IMR-90 (cell line): ENCODE results near the gene ACVR2B. TPM values are rescaled to one million over a fixed set of nuclear protein-coding genes. Genes with fewer than 3 reads are reported as not detected.

ENCODE experiments used
- ATAC-seq: fragments of 200-7000 bp; cut with Tn5 transposase; 2 replicates; pipeline ENCODE4 v1.9.1; 2020; ENCODE audit warnings: low read depth, mild to moderate bottlenecking, moderate library complexity
- BruUV-seq: library from RNA; stranded (reverse); fragments of 400-500 nt; replicated peaks from 2 replicates; lab custom pipeline; 2021; lab: Mats Ljungman, UMichigan
- CTCF ChIA-PET: fragments of 300-600 bp; formaldehyde crosslinking; extraction: SDS; loops from one replicate; lab custom pipeline; 2021; ENCODE audit warnings: antibody characterized with exemption; lab: Yijun Ruan, JAX
- POLR2A ChIA-PET: fragments of 300-600 bp; sonication (Branson Sonifier 250); formaldehyde crosslinking; loops from one replicate; lab custom pipeline; 2022; ENCODE audit warnings: antibody characterized with exemption; ENCODE audit not compliant: unreplicated experiment; lab: Charles Lee
- DNase-seq: peaks from one replicate; pipeline ENCODE4 v3.0.0; 2013
- H2AFZ ChIP-seq: replicated peaks from 2 replicates; pipeline ENCODE3; 2013; ENCODE audit warnings: low read length, mild to moderate bottlenecking; ENCODE audit not compliant: poor library complexity
- H2AK5ac ChIP-seq: 2 replicates; pipeline ENCODE4 v1.6.1; 2013; ENCODE audit warnings: low read depth, low read length, inconsistent platforms
- H2AK9ac ChIP-seq: replicated peaks from 2 replicates; pipeline ENCODE3; 2013; ENCODE audit warnings: mild to moderate bottlenecking, low read depth, low read length, moderate library complexity; ENCODE audit not compliant: poor library complexity
- H2BK120ac ChIP-seq: 2 replicates; pipeline ENCODE4 v1.6.1; 2013; ENCODE audit warnings: low read depth, low read length, inconsistent platforms
- H2BK15ac ChIP-seq: 3 replicates; pipeline ENCODE4 v1.6.1; 2013; ENCODE audit warnings: low read depth, low read length, inconsistent platforms
- H2BK20ac ChIP-seq: 2 replicates; pipeline ENCODE4 v1.6.1; 2013; ENCODE audit warnings: low read depth, mild to moderate bottlenecking, inconsistent platforms, low read length, moderate library complexity
- H2BK5ac ChIP-seq: 2 replicates; pipeline ENCODE4 v1.6.1; 2013; ENCODE audit warnings: mild to moderate bottlenecking, low read depth, low read length, inconsistent platforms; ENCODE audit not compliant: poor library complexity, severe bottlenecking
- H3K14ac ChIP-seq: replicated peaks from 2 replicates; pipeline ENCODE4 v1.6.1; 2013; ENCODE audit warnings: low read depth, low read length, inconsistent platforms
- H3K18ac ChIP-seq: 2 replicates; pipeline ENCODE4 v1.6.1; 2013; ENCODE audit warnings: low read depth, low read length, control low read depth
- H3K23ac ChIP-seq: 2 replicates; pipeline ENCODE4 v1.6.1; 2013; ENCODE audit warnings: low read depth, low read length, inconsistent platforms
- H3K27ac ChIP-seq: 2 replicates; pipeline ENCODE4 v1.5.1; 2013; ENCODE audit warnings: mild to moderate bottlenecking, control low read depth, low read length; ENCODE audit not compliant: insufficient read depth
- H3K27me3 ChIP-seq: 2 replicates; pipeline ENCODE4 v1.6.1; 2013; ENCODE audit warnings: low read length; ENCODE audit not compliant: control insufficient read depth, insufficient read depth
- H3K36me3 ChIP-seq: 2 replicates; pipeline ENCODE4 v1.6.1; 2013; ENCODE audit warnings: low read length, mixed read lengths; ENCODE audit not compliant: control insufficient read depth, insufficient read depth
- H3K4ac ChIP-seq: 2 replicates; pipeline ENCODE4 v1.6.1; 2013; ENCODE audit warnings: low read depth, low read length, inconsistent platforms
- H3K4me1 ChIP-seq: 2 replicates; pipeline ENCODE4 v1.6.1; 2013; ENCODE audit warnings: low read length, mixed read lengths; ENCODE audit not compliant: control insufficient read depth, insufficient read depth
- H3K4me2 ChIP-seq: 2 replicates; pipeline ENCODE4 v1.6.1; 2013; ENCODE audit warnings: low read depth, mild to moderate bottlenecking, control low read depth, low read length, moderate library complexity
- H3K4me3 ChIP-seq: 2 replicates; pipeline ENCODE4 v1.5.1; 2013; ENCODE audit warnings: low read depth, mild to moderate bottlenecking, control low read depth, low read length, moderate library complexity; ENCODE audit not compliant: insufficient read depth
- H3K56ac ChIP-seq: 2 replicates; pipeline ENCODE4 v1.6.1; 2013; ENCODE audit warnings: low read length, inconsistent platforms; ENCODE audit not compliant: insufficient read depth; ENCODE audit errors: extremely low read depth
- H3K79me1 ChIP-seq, 2 experiments: 2 replicates each; pipeline ENCODE4 v1.6.1; 2013; ENCODE audit warnings: low read length in 2 of 2, inconsistent platforms in 1 of 2, low read depth in 1 of 2
- H3K9ac ChIP-seq: 2 replicates; pipeline ENCODE4 v1.6.1; 2013; ENCODE audit warnings: low read depth, low read length, control low read depth
- H3K9me1 ChIP-seq: 2 replicates; pipeline ENCODE4 v1.6.1; 2013; ENCODE audit warnings: low read length, inconsistent platforms; ENCODE audit not compliant: insufficient read depth
- H3K9me3 ChIP-seq: 2 replicates; pipeline ENCODE4 v1.6.1; 2013; ENCODE audit warnings: low read length; ENCODE audit not compliant: control insufficient read depth, insufficient read depth
- H4K20me1 ChIP-seq: 2 replicates; pipeline ENCODE4 v1.6.1; 2013; ENCODE audit warnings: low read length, inconsistent platforms; ENCODE audit not compliant: insufficient read depth
- H4K5ac ChIP-seq: 2 replicates; pipeline ENCODE4 v1.6.1; 2013; ENCODE audit warnings: mild to moderate bottlenecking, low read depth, low read length, control low read depth
- H4K8ac ChIP-seq, 2 experiments: 2 replicates each; pipeline ENCODE4 v1.6.1; 2013; ENCODE audit warnings: low read depth in 2 of 2, low read length in 2 of 2, control low read depth in 1 of 2, inconsistent platforms in 1 of 2
- H4K91ac ChIP-seq: 2 replicates; pipeline ENCODE4 v1.6.1; 2013; ENCODE audit warnings: low read depth, low read length, inconsistent platforms; ENCODE audit not compliant: insufficient read depth
- CEBPB ChIP-seq: IDR thresholded peaks from 2 replicates; pipeline ENCODE4 v1.6.1; 2012; ENCODE audit warnings: low read depth, low read length, improper control_type of control experiment
- CHD1 ChIP-seq: IDR thresholded peaks from 2 replicates; pipeline ENCODE4 v1.6.1; 2012; ENCODE audit warnings: low read depth, low read length, improper control_type of control experiment
- CTCF ChIP-seq: conservative IDR thresholded peaks from 2 replicates; pipeline ENCODE4 v1.5.1; 2012; ENCODE audit warnings: mild to moderate bottlenecking, low read depth, low read length, improper control_type of control experiment
- ELK1 ChIP-seq: fragments of 150-350 bp; IDR thresholded peaks from 2 replicates; pipeline ENCODE4 v1.6.1; 2016; ENCODE audit warnings: low read depth, mild to moderate bottlenecking, low read length, moderate library complexity, borderline replicate concordance
- MAFK ChIP-seq: IDR thresholded peaks from 2 replicates; pipeline ENCODE4 v1.6.1; 2012; ENCODE audit warnings: low read depth, low read length, improper control_type of control experiment
- NFE2L2 ChIP-seq: fragments of 150-350 bp; IDR thresholded peaks from 2 replicates; pipeline ENCODE4 v1.6.1; 2016; ENCODE audit warnings: low read depth, mild to moderate bottlenecking, low read length
- RAD21 ChIP-seq: IDR thresholded peaks from 2 replicates; pipeline ENCODE4 v1.6.1; 2012; ENCODE audit warnings: low read length, improper control_type of control experiment
- RCOR1 ChIP-seq: IDR thresholded peaks from 2 replicates; pipeline ENCODE4 v1.6.1; 2012; ENCODE audit warnings: mild to moderate bottlenecking, low read length, improper control_type of control experiment; ENCODE audit not compliant: insufficient replicate concordance
- RFX5 ChIP-seq: IDR thresholded peaks from 2 replicates; pipeline ENCODE4 v1.8.0; 2012; ENCODE audit warnings: low read depth, mild to moderate bottlenecking, low read length, moderate library complexity
- SMC3 ChIP-seq: fragments of 150-350 bp; IDR thresholded peaks from 2 replicates; pipeline ENCODE4 v1.6.1; 2016; ENCODE audit warnings: low read depth, mild to moderate bottlenecking, antibody characterized with exemption, low read length, moderate library complexity
- WGBS, 2 experiments: methylation state at CpG; one replicate each; pipeline versions ENCODE4 v1.1.5 to v1.1.7; 2013; ENCODE audit warnings: missing lambda C conversion rate in 2 of 2; ENCODE audit not compliant: insufficient read length in 1 of 2; ENCODE audit errors: extremely low coverage in 2 of 2; 5-methylcytosine and 5-hydroxymethylcytosine counted together
- dilution Hi-C: fragments of 300-500 bp; cut with HindIII; formaldehyde crosslinking; loops from one replicate; pipeline ENCODE4 v1.14.3; 2018; ENCODE audit warnings: low sequenced_read_pairs; ENCODE audit not compliant: unreplicated experiment
- in situ Hi-C: fragments of 300-500 bp; cut with MboI; formaldehyde crosslinking; loops from 3 replicates; pipeline ENCODE4 v1.14.3; 2019; ENCODE audit warnings: low sequenced_read_pairs, inconsistent platforms, mixed read lengths
- intact Hi-C: fragments of 100-400 bp; cut with micrococcal nuclease; formaldehyde crosslinking; loops from 2 replicates; pipeline ENCODE4 v1.10.0; 2022
- polyA plus RNA-seq, 3 experiments: library from polyadenylated mRNA; depleted of rRNA; stranded (reverse); fragments of >200 nt; gene quantifications; 2 replicates each; pipeline ENCODE4 v1.2.3, GENCODE V29; 2012; ENCODE audit warnings: low replicate concordance in 1 of 3
- total RNA-seq: library from RNA; depleted of rRNA; stranded (reverse); fragments of >200 nt; gene quantifications from 2 replicates; pipeline ENCODE4 v1.2.3, GENCODE V29; 2012

ACVR2B gene
- total and polyA plus RNA-seq, 2 of the 4 experiments (the other 2 are of a cell fraction), result 0.60 to 1.3 TPM

GRCh38 chr3:38533285-38533976 is 79.7 kb downstream of the ACVR2B start:
- Histone ChIP-seq H2BK120ac (no peak overlapping the region), H2AK5ac (no peak overlapping the region), H4K91ac (no peak overlapping the region), H3K4me1 (no peaks in the 10 kb centered on the region), H3K23ac (no peak overlapping the region), H3K36me3 (peaks cover 3% of the 10 kb centered on the region), H3K14ac (no peak overlapping the region), H2BK20ac (no peak overlapping the region), H4K8ac (no peak overlapping the region), H2BK15ac (no peak overlapping the region), H3K9me3 (no peaks in the 10 kb centered on the region), H2BK5ac (no peak overlapping the region), H3K4ac (no peak overlapping the region), H3K79me1 (peaks cover 0 to 2% of the 10 kb centered on the region in 2 experiments; a peak in 2 of 4 replicates), H3K4me2 (no peak overlapping the region), H2AK9ac (no peak overlapping the region), H3K4me3 (no peak overlapping the region), H2AFZ (no peak overlapping the region), H3K18ac (no peak overlapping the region), H3K27ac (no peak overlapping the region), H3K9ac (no peak overlapping the region), H4K20me1 (no peaks in the 10 kb centered on the region), H4K5ac (no peak overlapping the region), H3K27me3 (no peaks in the 10 kb centered on the region), H3K56ac (no peak overlapping the region), H3K9me1 (peaks cover 7% of the 10 kb centered on the region; the same call in 1 of the 2 replicates)
- ChIA-PET POLR2A (no interaction called here), CTCF (no interaction called here)
- no peak for TF ChIP-seq CHD1
- no peak for TF ChIP-seq SMC3
- no peak for TF ChIP-seq CEBPB
- no peak for TF ChIP-seq MAFK
- no peak for TF ChIP-seq RCOR1
- TF ChIP-seq ELK1, result no peak
- no peak for TF ChIP-seq NFE2L2
- no peak for TF ChIP-seq CTCF
- no peak for TF ChIP-seq RAD21
- no peak for TF ChIP-seq RFX5
- intact Hi-C loops (no loop called here), in situ Hi-C loops (no loop called here), dilution Hi-C loops (no loop called here)
- ATAC-seq, result no peak; the same call in 1 of the 2 replicates
- BruUV-seq, result no TSS peak
- no peak for DNase-seq
- no CpG with 5 or more reads among the region's 13 CpGs for WGBS, 2 experiments
